Fibroblast of lung (primary cell): ENCODE results near the gene VAC14. TPM values are rescaled to one million over a fixed set of nuclear protein-coding genes. Genes with fewer than 3 reads are reported as not detected.

ENCODE experiments used
- DNase-seq, 2 donors: peaks; one replicate each; pipeline versions ENCODE4 v3.0.0 to v3.0.0-alpha.2; 2010; ENCODE audit warnings: low read depth in 2 of 2
- H2AFZ ChIP-seq: 2 replicates; pipeline ENCODE4 v1.5.1; 2012; ENCODE audit warnings: low read length, control low read depth, inconsistent platforms
- H3K27ac ChIP-seq: 2 replicates; pipeline ENCODE4 v1.5.1; 2011; ENCODE audit warnings: low read length, control low read depth; ENCODE audit not compliant: insufficient read depth
- H3K27me3 ChIP-seq: 2 replicates; pipeline ENCODE4 v1.5.1; 2011; ENCODE audit warnings: mild to moderate bottlenecking, low read length; ENCODE audit not compliant: control insufficient read depth, insufficient read depth
- H3K36me3 ChIP-seq: 2 replicates; pipeline ENCODE4 v1.5.1; 2011; ENCODE audit warnings: low read length; ENCODE audit not compliant: control insufficient read depth, insufficient read depth
- H3K4me1 ChIP-seq: 2 replicates; pipeline ENCODE4 v1.5.1; 2011; ENCODE audit warnings: low read length; ENCODE audit not compliant: control insufficient read depth, insufficient read depth; ENCODE audit errors: extremely low read depth
- H3K4me2 ChIP-seq: 2 replicates; pipeline ENCODE4 v1.5.1; 2011; ENCODE audit warnings: low read length, control low read depth; ENCODE audit not compliant: insufficient read depth; ENCODE audit errors: extremely low read depth
- H3K4me3 ChIP-seq, 4 experiments: fragments of 200-600 bp in 1 of 4; sonication (generic) in 1 of 4; replicated peaks in 1 of 4; 2 replicates each; pipeline ENCODE4 v1.5.1; 2011 to 2016; ENCODE audit warnings: low read length in 4 of 4, low read depth in 3 of 4, mild to moderate bottlenecking in 3 of 4, control low read depth in 2 of 4, inconsistent platforms in 1 of 4, mixed read lengths in 1 of 4; ENCODE audit not compliant: insufficient read depth in 1 of 4; ENCODE audit errors: control extremely low read depth in 1 of 4
- H3K79me2 ChIP-seq: 2 replicates; pipeline ENCODE4 v1.5.1; 2012; ENCODE audit warnings: mild to moderate bottlenecking, low read length, inconsistent platforms; ENCODE audit not compliant: control insufficient read depth, insufficient read depth
- H3K9ac ChIP-seq: 2 replicates; pipeline ENCODE4 v1.5.1; 2011; ENCODE audit warnings: mild to moderate bottlenecking, low read length, control low read depth; ENCODE audit not compliant: insufficient read depth
- H3K9me3 ChIP-seq: 2 replicates; pipeline ENCODE4 v1.5.1; 2012; ENCODE audit warnings: low read depth, low read length; ENCODE audit not compliant: control insufficient read depth, insufficient read depth
- H4K20me1 ChIP-seq: 2 replicates; pipeline ENCODE4 v1.5.1; 2011; ENCODE audit warnings: low read length; ENCODE audit not compliant: control insufficient read depth, insufficient read depth; ENCODE audit errors: extremely low read depth
- EZH2 ChIP-seq: IDR thresholded peaks from 2 replicates; pipeline ENCODE4 v1.5.1; 2012; ENCODE audit warnings: low read length, control low read depth, mild to moderate bottlenecking; ENCODE audit errors: missing control alignments
- polyA plus RNA-seq, 2 donors: library from polyadenylated mRNA; depleted of rRNA in 1 of 2; stranded (reverse) in 1 of 2; unstranded in 1 of 2; fragments of >200 nt; gene quantifications; 2 replicates each; pipeline ENCODE4 v1.2.1, GENCODE V29; 2011 to 2012; ENCODE audit warnings: missing spikeins in 1 of 2
- total RNA-seq: library from RNA; depleted of rRNA; stranded (reverse); fragments of >200 nt; gene quantifications from 2 replicates; pipeline ENCODE4 v1.2.1, GENCODE V29; 2014
- TF ChIP-seq, protein P1 (sequence below), 2 donors: IDR thresholded peaks in 1 of 2; conservative IDR thresholded peaks in 1 of 2; 1 replicate in 1 of 2; 2 replicates in 1 of 2; pipeline ENCODE4 v1.5.1; 2011 to 2012; ENCODE audit warnings: low read length in 2 of 2, control low read depth in 1 of 2, inconsistent platforms in 1 of 2, low read depth in 1 of 2, mild to moderate bottlenecking in 1 of 2

The VAC14 gene
- total and polyA plus RNA-seq, 2 donors (not counting 1 experiment from before 2014, with no cell fraction given) = 25.0 to 29.2 TPM

DNA sequence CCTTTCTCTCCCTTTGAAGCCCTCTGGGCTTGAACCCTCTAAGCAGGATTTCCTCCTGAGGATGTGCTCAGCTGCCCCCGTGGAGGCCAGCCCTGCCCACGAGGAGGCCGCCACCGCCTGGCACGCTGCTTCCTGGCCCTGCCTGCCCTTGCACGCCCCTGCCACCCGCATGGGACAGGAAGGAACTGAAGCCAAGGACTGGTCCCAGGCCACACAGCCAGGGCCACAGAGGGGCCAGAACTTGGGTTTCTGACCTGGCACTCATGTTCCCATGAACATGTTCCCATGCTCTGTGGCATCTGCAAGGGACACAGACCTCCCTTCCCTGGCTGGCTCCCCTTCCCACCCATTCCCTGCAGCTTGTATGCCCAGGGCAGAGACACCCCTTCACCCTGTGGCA lies 91.0 kb downstream of the VAC14 start:
- no peak overlapping the region for H3K27ac ChIP-seq
- no peak overlapping the region for H3K4me3 ChIP-seq
- H3K79me2 ChIP-seq = no peaks in the 10 kb centered on the region
- peaks cover 31% of the 10 kb centered on the region for H3K4me1 ChIP-seq
- no peaks in the 10 kb centered on the region for H3K36me3 ChIP-seq
- no peak overlapping the region for H3K9ac ChIP-seq
- H2AFZ ChIP-seq = no peak overlapping the region
- no peaks in the 10 kb centered on the region for H3K27me3 ChIP-seq
- no peak for DNase-seq
- no peak for TF ChIP-seq EZH2
- TF ChIP-seq, protein P1, sequence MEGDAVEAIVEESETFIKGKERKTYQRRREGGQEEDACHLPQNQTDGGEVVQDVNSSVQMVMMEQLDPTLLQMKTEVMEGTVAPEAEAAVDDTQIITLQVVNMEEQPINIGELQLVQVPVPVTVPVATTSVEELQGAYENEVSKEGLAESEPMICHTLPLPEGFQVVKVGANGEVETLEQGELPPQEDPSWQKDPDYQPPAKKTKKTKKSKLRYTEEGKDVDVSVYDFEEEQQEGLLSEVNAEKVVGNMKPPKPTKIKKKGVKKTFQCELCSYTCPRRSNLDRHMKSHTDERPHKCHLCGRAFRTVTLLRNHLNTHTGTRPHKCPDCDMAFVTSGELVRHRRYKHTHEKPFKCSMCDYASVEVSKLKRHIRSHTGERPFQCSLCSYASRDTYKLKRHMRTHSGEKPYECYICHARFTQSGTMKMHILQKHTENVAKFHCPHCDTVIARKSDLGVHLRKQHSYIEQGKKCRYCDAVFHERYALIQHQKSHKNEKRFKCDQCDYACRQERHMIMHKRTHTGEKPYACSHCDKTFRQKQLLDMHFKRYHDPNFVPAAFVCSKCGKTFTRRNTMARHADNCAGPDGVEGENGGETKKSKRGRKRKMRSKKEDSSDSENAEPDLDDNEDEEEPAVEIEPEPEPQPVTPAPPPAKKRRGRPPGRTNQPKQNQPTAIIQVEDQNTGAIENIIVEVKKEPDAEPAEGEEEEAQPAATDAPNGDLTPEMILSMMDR (conservative IDR thresholded peaks at IDR 0.05 in 1 of 2, IDR thresholded peaks at IDR 0.05 in 1 of 2; ENCODE audit: low read depth in 1 of 2, low read length in 2 of 2) = no peak
- H4K20me1 ChIP-seq = no peaks in the 10 kb centered on the region
- no peaks in the 10 kb centered on the region for H3K9me3 ChIP-seq
- H3K4me2 ChIP-seq = no peak overlapping the region

GRCh38 chr16:70709457-70709856 lies 91.5 kb downstream of the VAC14 start:
- Histone ChIP-seq H3K4me1 (peaks cover 31% of the 10 kb centered on the region), H3K27me3 (no peaks in the 10 kb centered on the region), H3K79me2 (no peaks in the 10 kb centered on the region), H3K9me3 (no peaks in the 10 kb centered on the region), H3K9ac (no peak overlapping the region), H3K4me3 (no peak overlapping the region), H3K4me2 (no peak overlapping the region), H4K20me1 (no peaks in the 10 kb centered on the region), H2AFZ (no peak overlapping the region), H3K36me3 (no peaks in the 10 kb centered on the region), H3K27ac (no peak overlapping the region)
- TF ChIP-seq, protein P1 (conservative IDR thresholded peaks at IDR 0.05 in 1 of 2, IDR thresholded peaks at IDR 0.05 in 1 of 2; ENCODE audit: low read depth in 1 of 2, low read length in 2 of 2) = no peak
- TF ChIP-seq EZH2 = no peak
- DNase-seq = no peak

DNA sequence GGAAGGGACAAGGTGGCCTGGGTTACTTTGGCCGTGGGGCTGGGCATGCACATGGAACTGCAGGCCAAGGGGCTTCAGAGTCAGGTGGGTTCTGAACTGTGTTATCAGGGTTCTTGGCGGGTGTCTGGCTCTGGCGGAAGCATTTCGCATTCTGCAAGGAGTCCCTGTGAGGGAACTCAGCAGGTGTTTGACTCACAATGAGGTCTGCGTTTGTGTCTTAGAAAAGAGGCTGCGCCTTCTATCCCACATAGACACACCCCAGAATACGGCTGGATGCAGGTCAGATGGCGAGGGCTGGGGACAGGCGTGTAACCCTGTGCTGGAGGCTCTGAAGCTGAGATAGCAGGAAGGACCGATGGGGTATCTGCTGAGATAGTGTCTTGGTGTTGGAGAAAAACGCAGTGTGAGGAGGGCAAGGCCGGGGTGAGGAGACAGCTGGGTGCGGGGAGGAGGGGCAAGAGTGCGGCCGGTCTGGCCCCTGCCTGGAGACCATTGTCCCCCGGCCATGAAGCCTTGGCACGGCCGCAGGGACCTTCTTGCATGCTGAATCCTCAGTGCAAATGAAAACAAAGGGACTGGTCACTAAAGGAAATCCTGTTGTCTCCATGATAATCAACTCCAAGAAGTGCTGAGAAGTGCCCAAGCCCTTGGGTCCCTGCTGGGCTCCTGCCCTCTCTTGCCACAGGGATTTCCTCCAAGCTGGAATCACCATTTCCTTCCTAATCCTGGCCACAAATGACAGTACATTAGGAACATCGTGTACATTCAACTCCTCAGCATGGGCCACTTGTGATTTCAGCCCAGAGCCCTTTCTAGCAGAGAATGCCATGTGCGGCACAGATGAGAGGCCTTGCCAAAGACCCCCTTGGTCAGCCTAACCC lies 92.4 kb downstream of the VAC14 start:
- no peaks in the 10 kb centered on the region for H3K27me3 ChIP-seq
- no peaks in the 10 kb centered on the region for H3K79me2 ChIP-seq
- H2AFZ ChIP-seq = no peak overlapping the region
- H3K9me3 ChIP-seq = no peaks in the 10 kb centered on the region
- peak overlapping the region; percentile 97 for H3K27ac ChIP-seq
- no peaks in the 10 kb centered on the region for H4K20me1 ChIP-seq
- H3K4me2 ChIP-seq = no peak overlapping the region
- peaks cover 35% of the 10 kb centered on the region for H3K4me1 ChIP-seq
- no peak for DNase-seq
- H3K36me3 ChIP-seq = no peaks in the 10 kb centered on the region
- no peak for TF ChIP-seq EZH2
- TF ChIP-seq, protein P1 (conservative IDR thresholded peaks at IDR 0.05 in 1 of 2, IDR thresholded peaks at IDR 0.05 in 1 of 2; ENCODE audit: low read depth in 1 of 2, low read length in 2 of 2) = no peak
- H3K4me3 ChIP-seq = no peak overlapping the region
- no peak overlapping the region for H3K9ac ChIP-seq
